ENCODE measurements around the gene MINAR2. TPM values are rescaled to one million over a fixed set of nuclear protein-coding genes. Genes with fewer than 3 reads are reported as not detected.

Gene MINAR2, protein sequence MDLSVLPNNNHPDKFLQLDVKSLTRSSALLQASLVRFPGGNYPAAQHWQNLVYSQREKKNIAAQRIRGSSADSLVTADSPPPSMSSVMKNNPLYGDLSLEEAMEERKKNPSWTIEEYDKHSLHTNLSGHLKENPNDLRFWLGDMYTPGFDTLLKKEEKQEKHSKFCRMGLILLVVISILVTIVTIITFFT
- total RNA-seq = not detected

- DNase-seq = no peak
- no peaks in the 10 kb centered on the region for H3K4me1 ChIP-seq
- 75 to 78% methylated on average over 13 of the region's 13 CpGs for WGBS, 2 donors
Measured at GRCh38 chr5:129747572-129748407, at the start of gene MINAR2. Gene MINAR2, plus strand, starts transcription at chr5:129748094. Its CDS starts 97 bp downstream, at chr5:129748191.

DNA sequence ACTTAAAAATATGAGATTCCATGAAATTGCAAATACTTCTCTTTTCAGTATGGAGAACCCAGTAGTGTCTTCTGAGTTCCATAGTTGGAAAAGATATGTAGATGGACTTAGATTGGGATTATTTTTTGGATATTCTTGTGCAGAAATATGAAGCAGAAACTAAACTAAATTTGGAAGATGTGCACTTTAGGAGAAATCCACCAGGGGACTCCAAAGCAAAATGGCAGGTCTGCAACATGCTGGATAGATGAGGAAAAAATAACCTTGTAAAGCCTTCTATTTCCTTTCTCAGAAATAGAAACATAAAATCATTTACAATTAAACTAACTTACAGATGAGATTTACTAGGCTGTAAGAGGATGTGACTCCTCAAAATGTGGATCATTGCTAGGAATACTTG lies 49.2 kb upstream of the MINAR2 start:
- no peak overlapping the region for H3K27ac ChIP-seq
- no peak overlapping the region for H3K4me3 ChIP-seq
- H3K9me3 ChIP-seq = no peaks in the 10 kb centered on the region
- ATAC-seq (ENCODE audit: low FRiP score in 2 of 2) = no peak
- TF ChIP-seq POLR2A (IDR thresholded peaks at IDR 0.05) (no peak), EP300 (IDR thresholded peaks at IDR 0.05) (no peak), POLR2AphosphoS5 (IDR thresholded peaks at IDR 0.05) (no peak)
- TF ChIP-seq, protein P1, sequence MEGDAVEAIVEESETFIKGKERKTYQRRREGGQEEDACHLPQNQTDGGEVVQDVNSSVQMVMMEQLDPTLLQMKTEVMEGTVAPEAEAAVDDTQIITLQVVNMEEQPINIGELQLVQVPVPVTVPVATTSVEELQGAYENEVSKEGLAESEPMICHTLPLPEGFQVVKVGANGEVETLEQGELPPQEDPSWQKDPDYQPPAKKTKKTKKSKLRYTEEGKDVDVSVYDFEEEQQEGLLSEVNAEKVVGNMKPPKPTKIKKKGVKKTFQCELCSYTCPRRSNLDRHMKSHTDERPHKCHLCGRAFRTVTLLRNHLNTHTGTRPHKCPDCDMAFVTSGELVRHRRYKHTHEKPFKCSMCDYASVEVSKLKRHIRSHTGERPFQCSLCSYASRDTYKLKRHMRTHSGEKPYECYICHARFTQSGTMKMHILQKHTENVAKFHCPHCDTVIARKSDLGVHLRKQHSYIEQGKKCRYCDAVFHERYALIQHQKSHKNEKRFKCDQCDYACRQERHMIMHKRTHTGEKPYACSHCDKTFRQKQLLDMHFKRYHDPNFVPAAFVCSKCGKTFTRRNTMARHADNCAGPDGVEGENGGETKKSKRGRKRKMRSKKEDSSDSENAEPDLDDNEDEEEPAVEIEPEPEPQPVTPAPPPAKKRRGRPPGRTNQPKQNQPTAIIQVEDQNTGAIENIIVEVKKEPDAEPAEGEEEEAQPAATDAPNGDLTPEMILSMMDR (IDR thresholded peaks at IDR 0.05) = no peak
- DNase-seq = no peak
- H3K27me3 ChIP-seq = no peaks in the 10 kb centered on the region
- no peaks in the 10 kb centered on the region for H3K36me3 ChIP-seq
- H3K4me1 ChIP-seq = no peaks in the 10 kb centered on the region

More at GRCh38 chr5:129747572-129748407, at the start of gene MINAR2:
- no peaks in the 10 kb centered on the region for H3K9me3 ChIP-seq
- H3K4me3 ChIP-seq = no peak within 1 kb of the TSS
- H3K36me3 ChIP-seq = no peaks in the 10 kb centered on the region
- no peak for ATAC-seq (ENCODE audit: low FRiP score in 2 of 2)
- H3K27me3 ChIP-seq = no peaks in the 10 kb centered on the region
- TF ChIP-seq, protein P1 (IDR thresholded peaks at IDR 0.05) = no peak
- TF ChIP-seq POLR2A (IDR thresholded peaks at IDR 0.05) (no peak), POLR2AphosphoS5 (IDR thresholded peaks at IDR 0.05) (no peak), EP300 (IDR thresholded peaks at IDR 0.05) (no peak)
- no peak within 1 kb of the TSS for H3K27ac ChIP-seq

DNA sequence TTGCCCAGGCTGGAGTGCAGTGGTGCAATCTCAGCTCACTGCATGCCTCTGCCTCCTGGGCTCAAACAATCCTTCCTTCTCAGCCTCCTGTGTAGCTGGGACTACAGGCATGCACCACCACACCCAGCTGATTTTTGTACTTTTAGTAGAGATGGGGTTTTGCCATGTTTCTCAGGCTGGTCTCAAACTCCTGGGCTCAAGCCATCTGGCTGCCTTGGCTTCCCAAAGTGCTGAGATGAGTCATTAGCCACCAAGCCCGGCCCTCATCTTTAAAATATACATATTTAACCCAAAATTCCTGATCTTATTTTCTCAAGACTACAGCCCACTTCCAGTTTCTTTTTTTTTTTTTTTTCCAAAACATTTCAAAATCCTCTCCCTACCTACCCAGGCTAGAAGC lies 31.7 kb upstream of the MINAR2 start:
- H3K4me3 ChIP-seq = no peak overlapping the region
- ATAC-seq (ENCODE audit: low FRiP score in 2 of 2) (no peak), DNase-seq (no peak)
- no peaks in the 10 kb centered on the region for H3K9me3 ChIP-seq
- no peaks in the 10 kb centered on the region for H3K27me3 ChIP-seq
- no peaks in the 10 kb centered on the region for H3K4me1 ChIP-seq
- H3K27ac ChIP-seq = no peak overlapping the region
- H3K36me3 ChIP-seq = no peaks in the 10 kb centered on the region
- WGBS, 2 donors = 59 to 72% methylated on average over 1 of the region's 1 CpG
- TF ChIP-seq POLR2A (IDR thresholded peaks at IDR 0.05) (no peak), EP300 (IDR thresholded peaks at IDR 0.05) (no peak), POLR2AphosphoS5 (IDR thresholded peaks at IDR 0.05) (no peak)
- TF ChIP-seq, protein P1 (IDR thresholded peaks at IDR 0.05) = no peak

- no peaks in the 10 kb centered on the region for H3K9me3 ChIP-seq
- 76 to 84% methylated on average over 5 of the region's 5 CpGs for WGBS, 2 donors
- TF ChIP-seq POLR2AphosphoS5 (IDR thresholded peaks at IDR 0.05) (no peak), POLR2A (IDR thresholded peaks at IDR 0.05) (no peak), EP300 (IDR thresholded peaks at IDR 0.05) (no peak)
- TF ChIP-seq, protein P1 (IDR thresholded peaks at IDR 0.05) = no peak
- no peaks in the 10 kb centered on the region for H3K27me3 ChIP-seq
- ATAC-seq (ENCODE audit: low FRiP score in 2 of 2) (no peak), DNase-seq (no peak)
- H3K36me3 ChIP-seq = no peaks in the 10 kb centered on the region
- H3K4me1 ChIP-seq = no peaks in the 10 kb centered on the region
- H3K4me3 ChIP-seq = no peak overlapping the region
- H3K27ac ChIP-seq = no peak overlapping the region
Measured at GRCh38 chr5:129716651-129717050, 31.2 kb upstream of the MINAR2 start.
